Activated CD8-positive, alpha-beta memory T cell treated with anti-CD3 and anti-CD28 coated beads for 24 hours (primary cell): ENCODE results near the gene SLC29A1.

ENCODE experiments used
- DNase-seq: peaks from one replicate; pipeline ENCODE4 v3.0.0-alpha.2; 2020

SLC29A1 gene

DNA sequence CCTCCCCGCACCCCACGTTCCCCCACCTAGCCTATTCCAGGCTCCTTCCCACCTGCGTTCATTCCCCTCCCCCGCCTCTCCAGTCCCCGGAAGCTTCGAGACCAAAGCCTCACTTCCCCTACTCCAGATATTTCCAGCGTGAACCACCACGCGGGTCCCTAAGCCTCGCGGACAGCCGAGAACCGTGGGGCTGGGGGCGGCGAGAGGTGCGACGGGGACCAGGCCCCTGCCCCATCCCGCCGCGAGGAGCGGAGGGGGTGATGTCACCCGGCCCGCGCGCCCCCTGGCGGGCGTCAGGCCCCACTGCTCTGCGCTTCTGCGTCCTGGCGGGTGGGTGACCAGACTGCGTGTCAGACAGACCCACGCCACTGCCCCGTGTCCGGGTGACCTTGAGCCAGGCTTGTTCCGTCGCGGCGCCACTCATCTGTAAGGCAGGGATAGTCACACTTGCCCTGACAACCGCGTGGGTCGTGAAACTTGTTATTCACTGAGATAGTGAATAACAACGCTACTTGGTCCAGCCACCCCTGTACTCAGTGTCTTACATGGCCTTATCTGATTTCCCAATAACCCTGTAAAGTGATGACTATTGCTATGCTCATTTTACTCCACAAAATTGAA is 14.5 kb downstream of the SLC29A1 start:
- peak; percentile 93 for DNase-seq

DNA sequence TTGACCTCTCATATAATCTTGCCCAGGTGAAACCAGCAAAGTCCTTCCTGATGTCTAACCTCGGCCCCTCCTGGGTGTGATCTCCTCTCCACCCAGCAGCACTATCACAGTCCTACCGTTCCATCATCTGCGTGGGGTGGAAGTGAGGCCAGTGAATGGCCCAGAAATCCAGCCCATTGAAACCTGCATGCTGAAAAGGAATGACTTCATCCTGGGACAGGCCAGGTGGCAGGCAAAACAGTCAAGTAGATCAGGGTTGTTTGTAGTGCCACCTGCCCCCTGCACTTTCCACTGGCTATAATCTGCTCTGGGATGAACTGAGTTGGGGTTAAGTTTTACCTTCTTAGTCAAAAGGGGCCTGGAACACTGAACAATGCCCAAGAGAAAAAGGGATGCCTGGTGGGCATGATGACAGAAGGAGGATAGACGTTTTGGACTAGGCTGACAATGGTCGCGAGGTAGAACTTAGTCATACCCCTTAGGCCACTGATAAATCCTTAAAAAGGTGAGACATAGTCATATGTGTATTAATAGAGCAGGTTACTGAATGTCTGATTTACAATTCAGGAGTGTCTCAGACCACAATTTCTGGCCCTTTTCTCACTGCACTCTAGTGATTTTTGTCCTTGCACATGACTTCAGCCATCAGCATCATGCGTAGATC is 15.4 kb downstream of the SLC29A1 start:
- DNase-seq: no peak

DNA sequence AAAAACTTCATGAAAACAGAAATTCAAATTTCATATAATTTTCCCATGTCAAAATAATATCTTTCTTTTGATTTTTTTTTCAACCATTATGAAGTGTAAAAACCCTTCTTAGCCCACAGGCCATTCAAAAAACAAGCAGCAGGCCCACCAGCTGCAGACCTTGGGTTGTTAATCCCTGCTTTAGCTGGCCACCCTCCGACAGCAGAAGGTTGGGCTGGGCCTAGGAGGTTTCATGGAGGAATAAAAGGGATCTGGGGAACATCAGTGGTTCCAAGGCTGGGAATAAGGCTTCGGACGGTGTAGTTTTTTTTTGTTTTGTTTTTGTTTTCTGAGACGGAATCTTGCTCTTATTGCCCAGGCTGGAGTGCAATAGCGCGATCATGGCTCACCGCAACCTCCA is 19.9 kb downstream of the SLC29A1 start:
- DNase-seq: no peak

DNA sequence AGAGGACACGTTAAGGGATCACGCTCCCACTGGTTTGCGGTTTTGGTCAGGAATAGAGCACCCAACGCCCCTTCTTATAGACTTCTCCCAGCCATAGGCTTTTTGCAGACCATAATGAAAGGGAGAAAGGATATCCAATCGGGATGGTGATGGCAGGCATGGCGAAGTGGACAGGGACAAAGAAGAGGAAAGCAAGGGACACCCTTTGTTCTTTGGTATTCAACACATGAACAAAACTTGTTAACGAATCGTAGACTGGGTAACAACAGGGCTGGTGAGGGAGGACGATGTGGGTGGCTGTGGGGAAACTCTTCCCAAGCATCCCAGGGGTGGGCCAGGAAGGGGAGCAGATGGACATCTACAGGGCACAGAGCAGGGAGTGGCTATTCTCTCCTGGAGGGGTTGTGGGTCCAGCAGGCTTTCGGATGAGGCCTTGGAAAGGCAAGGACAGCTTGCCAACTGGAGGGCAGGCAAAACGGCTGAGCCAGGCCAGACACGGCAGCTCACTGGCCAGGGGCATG is 22.1 kb downstream of the SLC29A1 start:
- DNase-seq: no peak

DNA sequence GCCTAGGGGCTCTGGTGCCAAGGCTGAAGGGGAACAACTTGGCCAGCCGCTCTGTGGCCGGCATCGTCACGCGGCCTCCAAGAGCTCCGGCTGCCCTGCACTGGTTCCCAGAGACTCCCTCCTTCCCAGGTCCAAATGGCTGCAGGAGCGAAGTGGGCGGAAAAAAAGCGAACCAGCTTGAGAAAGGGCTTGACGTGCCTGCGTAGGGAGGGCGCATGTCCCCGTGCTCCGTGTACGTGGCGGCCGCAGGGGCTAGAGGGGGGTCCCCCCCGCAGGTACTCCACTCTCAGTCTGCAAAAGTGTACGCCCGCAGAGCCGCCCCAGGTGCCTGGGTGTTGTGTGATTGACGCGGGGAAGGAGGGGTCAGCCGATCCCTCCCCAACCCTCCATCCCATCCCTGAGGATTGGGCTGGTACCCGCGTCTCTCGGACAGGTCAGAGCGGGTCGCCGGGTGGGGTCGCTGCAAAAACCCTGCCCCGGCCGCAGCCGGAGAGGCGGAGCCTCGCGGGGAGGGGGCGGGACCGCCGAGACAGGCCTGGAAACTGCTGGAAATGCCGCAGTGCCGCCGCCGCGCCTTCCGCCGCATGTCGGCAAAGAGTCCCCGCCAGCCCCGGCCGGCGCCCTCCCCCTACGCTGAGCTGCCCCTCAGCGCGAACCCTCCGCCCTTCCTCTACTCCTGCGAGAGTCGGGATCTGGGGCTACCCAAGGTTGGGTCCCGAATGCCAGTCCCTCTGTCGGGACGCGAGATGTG is 22.7 kb downstream of the SLC29A1 start:
- peak; percentile 97 for DNase-seq

DNA sequence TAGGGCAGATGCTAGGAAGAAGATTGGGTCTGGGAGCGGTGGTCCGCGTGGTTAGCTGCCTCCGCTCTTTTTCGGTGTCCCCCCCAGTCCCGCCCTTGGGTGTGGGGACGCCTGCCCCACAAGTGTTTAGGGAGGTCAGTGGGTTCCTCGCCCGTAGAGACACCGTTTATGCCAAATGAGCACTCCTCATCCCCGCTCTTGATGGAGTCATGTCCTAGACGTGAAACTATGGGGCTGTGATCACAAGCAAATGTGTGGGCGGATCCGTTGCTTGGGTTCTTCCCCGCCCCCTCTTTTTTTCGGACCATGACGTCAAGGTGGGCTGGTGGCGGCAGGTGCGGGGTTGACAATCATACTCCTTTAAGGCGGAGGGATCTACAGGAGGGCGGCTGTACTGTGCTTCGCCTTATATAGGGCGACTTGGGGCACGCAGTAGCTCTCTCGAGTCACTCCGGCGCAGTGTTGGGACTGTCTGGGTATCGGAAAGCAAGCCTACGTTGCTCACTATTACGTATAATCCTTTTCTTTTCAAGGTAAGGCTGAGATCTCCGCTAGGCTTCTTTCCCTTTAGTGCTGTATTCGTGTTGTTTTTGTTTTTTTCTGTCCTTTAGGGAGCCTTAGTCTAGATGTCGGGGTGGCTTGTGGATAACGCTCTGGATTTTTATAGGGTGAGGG is 23.4 kb downstream of the SLC29A1 start, which contains the start of gene HSP90AB1:
HSP90AB1 (plus strand) TSS at position 439 of the 675 bp plus-strand sequence. CDS start 1,529 bp downstream, outside the sequence.
- no peak for DNase-seq

DNA sequence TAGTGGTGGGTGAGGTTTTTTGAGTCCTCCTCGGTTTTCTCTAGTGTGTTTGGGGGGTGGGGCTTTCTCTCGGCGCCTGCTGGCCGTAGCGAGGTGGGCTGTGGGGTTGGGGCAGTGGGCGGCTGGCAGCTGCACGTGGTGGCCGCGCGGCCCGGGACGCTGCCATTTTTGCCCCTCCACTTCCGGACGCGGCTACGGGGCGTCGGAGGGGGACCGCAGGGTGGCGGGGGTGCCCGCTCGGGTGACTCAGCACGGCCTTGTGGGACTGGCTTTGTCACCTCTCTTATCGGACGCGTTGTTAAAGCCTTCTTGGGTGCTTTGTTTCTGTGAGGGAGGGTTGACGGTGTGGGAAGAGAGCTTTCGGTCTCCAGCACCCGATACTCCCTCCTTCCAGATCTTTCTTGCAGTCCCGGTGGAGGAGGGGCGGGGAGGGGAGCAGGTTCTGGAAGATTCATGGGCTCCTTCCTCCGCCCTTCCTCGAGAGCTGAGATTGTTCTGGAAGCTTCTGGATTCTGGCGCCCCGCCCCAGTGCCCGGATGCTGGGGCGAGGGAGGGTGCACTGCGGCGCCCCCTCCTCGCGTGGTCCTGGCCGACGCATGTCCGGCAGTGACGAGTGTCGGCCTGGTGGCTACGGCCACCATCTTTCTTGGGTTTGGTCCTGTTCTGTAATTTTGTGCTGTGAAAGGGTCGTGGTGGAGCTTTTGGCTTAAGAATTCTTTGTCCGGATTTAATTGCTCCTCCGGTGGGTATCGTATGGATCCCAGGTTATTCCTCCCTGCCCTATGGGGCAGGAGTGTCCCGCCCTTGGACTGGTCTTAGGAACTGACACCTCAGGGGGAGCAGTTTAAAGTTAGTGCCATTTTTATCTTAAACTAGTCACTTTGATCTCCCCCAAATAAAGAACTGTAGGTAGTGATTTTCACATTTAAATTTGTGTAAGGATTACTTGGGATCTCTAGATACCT is 24.2 kb downstream of the SLC29A1 start:
- peak; percentile 96 for DNase-seq

DNA sequence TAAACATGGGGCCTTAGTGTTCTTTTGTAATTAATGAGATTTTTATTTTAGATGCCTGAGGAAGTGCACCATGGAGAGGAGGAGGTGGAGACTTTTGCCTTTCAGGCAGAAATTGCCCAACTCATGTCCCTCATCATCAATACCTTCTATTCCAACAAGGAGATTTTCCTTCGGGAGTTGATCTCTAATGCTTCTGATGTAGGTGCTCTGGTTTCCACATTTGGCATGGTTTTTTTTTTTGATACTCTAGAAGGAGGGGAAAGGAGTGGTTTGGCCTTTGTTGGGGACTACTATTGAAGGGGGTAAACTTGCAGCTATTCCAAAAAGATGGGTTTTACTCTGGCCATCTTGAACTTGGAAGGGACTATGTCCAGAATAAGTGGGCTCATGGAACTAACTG is 25.2 kb downstream of the SLC29A1 start:
- DNase-seq: no peak

DNA sequence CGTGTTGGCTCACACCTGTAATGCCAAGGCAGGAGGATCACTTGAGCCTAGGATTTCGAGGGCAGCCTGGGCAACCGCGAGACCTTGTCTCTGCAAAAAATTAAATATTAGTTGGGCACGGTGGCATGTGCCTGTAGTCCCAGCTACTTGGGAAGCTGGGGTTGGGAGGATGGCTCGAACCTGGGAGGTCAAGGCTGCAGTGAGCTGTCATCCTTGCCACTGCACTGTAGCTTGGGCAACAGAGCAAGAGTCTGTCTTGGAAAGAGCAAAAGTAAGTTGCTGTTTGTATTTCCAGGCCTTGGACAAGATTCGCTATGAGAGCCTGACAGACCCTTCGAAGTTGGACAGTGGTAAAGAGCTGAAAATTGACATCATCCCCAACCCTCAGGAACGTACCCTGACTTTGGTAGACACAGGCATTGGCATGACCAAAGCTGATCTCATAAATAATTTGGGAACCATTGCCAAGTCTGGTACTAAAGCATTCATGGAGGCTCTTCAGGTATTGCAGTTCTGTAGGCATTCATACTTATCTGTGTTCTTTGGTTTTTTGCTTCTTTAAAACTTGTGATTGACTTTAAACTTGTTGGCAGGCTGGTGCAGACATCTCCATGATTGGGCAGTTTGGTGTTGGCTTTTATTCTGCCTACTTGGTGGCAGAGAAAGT is 25.8 kb downstream of the SLC29A1 start:
- no peak for DNase-seq

DNA sequence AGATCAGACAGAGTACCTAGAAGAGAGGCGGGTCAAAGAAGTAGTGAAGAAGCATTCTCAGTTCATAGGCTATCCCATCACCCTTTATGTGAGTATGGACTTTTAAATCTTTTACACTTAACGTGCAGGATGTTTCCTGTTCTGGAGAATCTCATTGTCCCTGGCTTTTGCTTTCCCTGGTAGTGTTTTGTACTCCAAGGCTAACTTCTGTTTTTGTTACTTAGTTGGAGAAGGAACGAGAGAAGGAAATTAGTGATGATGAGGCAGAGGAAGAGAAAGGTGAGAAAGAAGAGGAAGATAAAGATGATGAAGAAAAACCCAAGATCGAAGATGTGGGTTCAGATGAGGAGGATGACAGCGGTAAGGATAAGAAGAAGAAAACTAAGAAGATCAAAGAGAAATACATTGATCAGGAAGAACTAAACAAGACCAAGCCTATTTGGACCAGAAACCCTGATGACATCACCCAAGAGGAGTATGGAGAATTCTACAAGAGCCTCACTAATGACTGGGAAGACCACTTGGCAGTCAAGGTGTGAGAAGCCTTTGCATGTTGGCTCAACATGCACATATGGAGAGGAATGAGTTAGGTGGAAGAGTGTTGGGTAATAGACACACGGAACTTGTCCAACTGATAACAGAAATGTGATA is 26.8 kb downstream of the SLC29A1 start:
- DNase-seq: no peak

DNA sequence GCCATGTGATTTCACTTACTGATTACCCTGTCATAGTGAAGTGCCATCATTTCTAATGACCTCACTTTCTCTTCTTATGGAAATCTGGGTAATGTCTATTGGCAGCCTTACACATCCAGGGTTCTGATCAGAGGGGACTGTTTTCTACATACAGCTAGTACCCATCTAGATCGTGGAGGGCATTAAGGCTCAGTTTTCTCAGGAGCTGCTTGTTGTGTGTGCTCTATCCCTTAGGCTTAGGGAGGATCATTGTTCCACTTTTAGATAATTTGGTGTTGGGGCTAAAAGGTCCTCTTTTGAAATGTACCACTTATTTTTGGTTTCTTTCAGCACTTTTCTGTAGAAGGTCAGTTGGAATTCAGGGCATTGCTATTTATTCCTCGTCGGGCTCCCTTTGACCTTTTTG is 27.3 kb downstream of the SLC29A1 start:
- no peak for DNase-seq

DNA sequence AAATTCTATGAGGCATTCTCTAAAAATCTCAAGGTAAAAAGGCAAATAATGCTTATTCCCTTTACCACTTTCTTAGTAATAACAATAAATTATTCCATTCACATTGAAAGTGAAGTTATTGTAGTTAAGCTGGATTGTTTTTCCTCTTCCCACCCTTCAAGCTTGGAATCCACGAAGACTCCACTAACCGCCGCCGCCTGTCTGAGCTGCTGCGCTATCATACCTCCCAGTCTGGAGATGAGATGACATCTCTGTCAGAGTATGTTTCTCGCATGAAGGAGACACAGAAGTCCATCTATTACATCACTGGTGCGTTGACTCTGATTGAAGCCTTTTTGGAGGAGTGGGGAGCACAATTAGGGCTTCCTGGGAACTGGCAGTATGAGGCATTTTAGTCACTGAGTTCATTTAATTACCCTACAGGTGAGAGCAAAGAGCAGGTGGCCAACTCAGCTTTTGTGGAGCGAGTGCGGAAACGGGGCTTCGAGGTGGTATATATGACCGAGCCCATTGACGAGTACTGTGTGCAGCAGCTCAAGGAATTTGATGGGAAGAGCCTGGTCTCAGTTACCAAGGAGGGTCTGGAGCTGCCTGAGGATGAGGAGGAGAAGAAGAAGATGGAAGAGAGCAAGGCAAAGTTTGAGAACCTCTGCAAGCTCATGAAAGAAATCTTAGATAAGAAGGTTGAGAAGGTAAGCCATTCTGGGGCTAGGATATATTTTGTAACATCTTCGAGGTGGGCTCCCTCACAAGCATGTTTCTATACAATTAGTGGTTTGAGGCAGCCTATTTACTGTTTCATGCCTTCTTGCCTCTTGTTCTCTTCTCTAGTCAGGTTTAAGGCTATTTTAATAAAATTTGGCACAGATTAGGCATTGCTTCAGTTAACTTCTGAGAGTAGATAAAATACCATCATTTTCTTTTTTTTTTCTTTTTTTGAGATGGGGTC is 28.5 kb downstream of the SLC29A1 start:
- no peak for DNase-seq

DNA sequence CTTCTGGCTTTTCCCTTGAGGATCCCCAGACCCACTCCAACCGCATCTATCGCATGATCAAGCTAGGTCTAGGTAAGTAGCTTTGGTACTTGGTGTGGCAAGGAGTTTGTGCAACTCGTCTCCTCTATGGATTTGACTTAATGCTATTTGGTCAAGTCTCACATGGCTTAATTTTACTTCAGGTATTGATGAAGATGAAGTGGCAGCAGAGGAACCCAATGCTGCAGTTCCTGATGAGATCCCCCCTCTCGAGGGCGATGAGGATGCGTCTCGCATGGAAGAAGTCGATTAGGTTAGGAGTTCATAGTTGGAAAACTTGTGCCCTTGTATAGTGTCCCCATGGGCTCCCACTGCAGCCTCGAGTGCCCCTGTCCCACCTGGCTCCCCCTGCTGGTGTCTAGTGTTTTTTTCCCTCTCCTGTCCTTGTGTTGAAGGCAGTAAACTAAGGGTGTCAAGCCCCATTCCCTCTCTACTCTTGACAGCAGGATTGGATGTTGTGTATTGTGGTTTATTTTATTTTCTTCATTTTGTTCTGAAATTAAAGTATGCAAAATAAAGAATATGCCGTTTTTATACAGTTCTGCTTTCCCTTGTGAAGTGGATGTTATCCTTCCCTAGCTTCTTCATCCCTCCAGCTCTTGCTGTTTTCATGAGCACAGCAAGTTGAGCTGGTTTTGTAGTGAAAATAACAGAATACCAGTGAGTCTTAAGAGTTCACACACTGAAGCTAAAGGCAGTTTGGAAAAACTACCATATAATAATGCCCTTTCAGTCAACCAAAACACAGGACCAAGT is 30.1 kb downstream of the SLC29A1 start:
- DNase-seq: no peak

DNA sequence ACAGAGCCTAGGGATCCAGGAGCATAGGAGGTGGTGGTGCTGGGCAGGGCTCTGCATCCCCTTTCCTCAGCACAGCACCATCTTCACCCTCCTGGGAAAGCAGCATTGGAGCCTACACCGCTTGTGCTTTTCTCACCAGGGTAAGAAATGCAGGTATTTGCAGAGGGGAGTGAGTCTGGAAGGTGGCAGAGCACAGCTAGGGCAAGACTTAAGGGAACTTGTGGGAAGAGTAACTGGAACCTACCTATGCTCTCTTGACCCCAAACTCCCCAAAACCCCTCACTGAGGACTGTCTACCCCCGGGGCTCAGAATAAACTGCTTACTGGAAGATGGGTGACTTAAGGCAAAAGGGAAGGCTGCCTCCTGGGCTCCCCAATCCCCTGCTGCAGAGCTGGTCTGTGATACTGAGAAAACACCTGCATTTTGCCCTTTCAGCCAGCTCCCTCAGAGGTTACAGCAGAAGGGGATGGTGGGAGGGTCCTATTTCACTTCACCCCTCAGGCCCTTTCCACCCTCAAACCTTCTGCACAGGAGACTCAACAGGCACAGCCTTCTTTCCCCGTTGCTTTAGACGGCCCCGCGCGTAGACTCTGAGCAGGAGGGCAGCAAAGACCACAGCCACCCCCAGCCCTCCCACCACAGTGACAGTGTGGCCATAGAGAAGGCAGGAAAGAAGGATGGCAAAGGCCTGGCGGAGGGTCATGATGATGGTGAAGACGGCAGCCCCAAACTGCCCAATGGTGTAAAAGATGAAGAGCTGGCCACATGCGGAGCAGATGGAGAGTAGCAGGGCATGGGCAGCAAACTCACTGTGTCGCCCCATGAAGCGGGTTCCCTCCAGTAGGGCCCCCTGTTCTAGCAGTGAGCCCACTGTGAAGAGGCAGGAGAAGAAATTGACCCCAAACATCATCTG is 31.1 kb downstream of the SLC29A1 start:
- peak; percentile 84 for DNase-seq

DNA sequence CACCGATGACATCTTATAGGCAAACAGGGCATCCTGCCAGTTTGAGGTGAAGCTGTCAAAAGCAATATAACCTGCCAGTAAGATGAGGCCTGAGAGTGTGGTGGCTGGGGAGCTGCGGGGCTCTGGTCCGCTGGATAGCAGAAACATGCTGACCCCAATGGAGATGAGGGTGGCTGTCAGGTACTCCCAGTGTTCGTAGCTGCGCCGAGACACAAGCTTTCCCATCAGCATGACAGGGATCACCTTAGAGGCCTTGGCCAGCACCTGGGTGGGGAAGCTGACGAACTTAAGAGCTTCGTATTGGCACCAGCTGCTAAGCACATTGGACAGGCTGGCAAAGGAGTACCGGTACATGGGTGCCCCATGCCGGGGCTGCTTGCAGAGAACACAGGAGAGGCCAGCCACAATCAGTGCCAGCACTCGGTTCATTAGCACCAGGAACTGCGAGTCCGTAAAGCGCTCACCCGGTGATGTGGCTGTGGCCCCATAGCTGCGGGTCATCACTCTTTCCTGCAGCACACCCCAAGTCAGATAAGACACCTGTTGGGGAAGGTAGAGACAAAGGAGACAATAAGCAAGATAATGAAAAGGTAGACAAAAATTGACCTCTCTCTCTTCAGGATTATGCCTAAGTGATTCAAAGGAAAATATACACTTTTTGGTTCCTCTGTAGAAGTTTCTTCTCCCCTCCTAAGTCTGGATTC is 31.9 kb downstream of the SLC29A1 start:
- DNase-seq: no peak

DNA sequence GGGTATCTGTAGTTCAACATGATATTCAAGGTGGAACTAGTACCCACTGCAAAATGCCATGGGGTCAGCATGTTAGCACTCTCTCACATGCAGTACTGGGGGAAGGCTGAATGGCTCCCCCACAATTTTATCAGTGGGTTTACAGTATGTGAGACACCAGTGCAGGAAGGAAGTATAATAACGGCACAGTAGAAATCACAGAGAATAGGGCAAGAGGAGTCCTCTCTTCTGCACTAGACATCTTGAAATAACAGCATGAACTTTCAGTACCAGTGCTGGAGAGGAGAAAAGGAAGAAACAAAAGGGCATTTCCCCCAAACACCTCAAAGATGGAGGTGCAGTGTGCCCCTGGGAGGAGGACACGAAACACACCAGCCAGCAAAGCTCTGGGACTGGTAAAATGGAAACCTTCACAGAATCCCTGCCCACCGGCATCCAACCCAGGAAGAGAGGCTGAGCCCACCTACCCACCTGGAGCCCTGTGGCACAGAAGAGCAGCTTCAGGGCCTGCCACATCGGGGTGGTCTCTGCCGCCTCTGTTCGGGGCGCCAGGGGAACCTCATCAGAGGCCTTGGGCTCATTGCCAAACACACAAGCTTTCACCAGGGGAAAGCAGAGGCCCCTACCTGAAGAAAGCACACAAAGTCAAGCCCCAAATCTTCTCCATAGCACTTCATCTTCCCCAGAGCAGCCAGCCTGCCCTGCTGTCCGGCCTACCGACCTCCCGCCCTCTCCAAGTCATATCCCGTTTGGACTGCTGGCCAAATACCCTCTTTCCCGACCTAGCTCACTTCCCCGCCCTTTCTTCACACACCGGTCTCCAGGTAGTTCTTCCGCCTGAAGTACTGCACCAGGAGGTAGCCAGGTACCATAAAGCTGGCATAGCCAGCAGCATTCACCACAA is 32.7 kb downstream of the SLC29A1 start:
- peak; percentile 78 for DNase-seq
